ENCODE data around the gene ABCG2. TPM values are rescaled to one million over a fixed set of nuclear protein-coding genes. Genes with fewer than 3 reads are reported as not detected.

ABCG2 gene
- total RNA-seq, 1 experiment from 2014 or later: not detected

DNA sequence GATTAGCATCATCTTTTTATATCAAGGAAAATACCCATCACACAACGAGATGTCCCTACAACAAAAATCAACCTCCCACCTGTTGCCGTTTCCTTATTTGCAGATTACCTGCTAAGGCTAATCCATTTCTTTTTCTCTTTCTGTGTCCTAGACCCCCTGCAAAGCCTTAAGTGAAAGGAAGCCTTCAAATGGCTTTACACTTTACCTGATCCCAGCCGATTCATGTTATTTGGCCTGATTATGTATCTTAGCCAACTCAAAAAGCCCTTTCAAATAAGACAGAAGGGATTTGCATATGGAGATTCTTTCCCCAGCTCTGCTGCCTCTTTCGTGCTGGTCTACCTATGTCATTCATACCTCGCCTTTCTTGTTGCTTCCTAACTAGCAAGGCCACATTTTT lies 14.4 kb downstream of the ABCG2 start:
- no peak overlapping the region for H3K27ac ChIP-seq (ENCODE audit: low read depth, low read length, poor library complexity, severe bottlenecking)
- intact Hi-C loops (cut with micrococcal nuclease; ENCODE audit: unreplicated experiment): no loop called here
- CTCF ChIA-PET: no interaction called here
- DNase-seq (ENCODE audit: low spot score): no peak
- BruUV-seq (replicated peaks): no TSS peak
- H3K4me1 ChIP-seq (ENCODE audit: insufficient read depth, low read length, poor library complexity, severe bottlenecking): no peaks in the 10 kb centered on the region
- no peaks in the 10 kb centered on the region for H3K9me3 ChIP-seq (ENCODE audit: low read depth, low read length, poor library complexity, severe bottlenecking)
- H3K27me3 ChIP-seq (replicated peaks; ENCODE audit: insufficient read depth, low read depth, low read length, poor library complexity): no peaks in the 10 kb centered on the region
- POLR2A ChIA-PET (ENCODE audit: low non-redundant PET): no interaction called here
- no peak overlapping the region for H3K4me3 ChIP-seq (ENCODE audit: low read depth, low read length, poor library complexity, severe bottlenecking)
- TF ChIP-seq EZH2 (IDR thresholded peaks at IDR 0.05; ENCODE audit: borderline replicate concordance, low read depth, low read length, poor library complexity, severe bottlenecking): no peak
- TF ChIP-seq, protein P1, sequence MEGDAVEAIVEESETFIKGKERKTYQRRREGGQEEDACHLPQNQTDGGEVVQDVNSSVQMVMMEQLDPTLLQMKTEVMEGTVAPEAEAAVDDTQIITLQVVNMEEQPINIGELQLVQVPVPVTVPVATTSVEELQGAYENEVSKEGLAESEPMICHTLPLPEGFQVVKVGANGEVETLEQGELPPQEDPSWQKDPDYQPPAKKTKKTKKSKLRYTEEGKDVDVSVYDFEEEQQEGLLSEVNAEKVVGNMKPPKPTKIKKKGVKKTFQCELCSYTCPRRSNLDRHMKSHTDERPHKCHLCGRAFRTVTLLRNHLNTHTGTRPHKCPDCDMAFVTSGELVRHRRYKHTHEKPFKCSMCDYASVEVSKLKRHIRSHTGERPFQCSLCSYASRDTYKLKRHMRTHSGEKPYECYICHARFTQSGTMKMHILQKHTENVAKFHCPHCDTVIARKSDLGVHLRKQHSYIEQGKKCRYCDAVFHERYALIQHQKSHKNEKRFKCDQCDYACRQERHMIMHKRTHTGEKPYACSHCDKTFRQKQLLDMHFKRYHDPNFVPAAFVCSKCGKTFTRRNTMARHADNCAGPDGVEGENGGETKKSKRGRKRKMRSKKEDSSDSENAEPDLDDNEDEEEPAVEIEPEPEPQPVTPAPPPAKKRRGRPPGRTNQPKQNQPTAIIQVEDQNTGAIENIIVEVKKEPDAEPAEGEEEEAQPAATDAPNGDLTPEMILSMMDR (conservative IDR thresholded peaks at IDR 0.05; ENCODE audit: low read depth, low read length): no peak
- H3K36me3 ChIP-seq (ENCODE audit: insufficient read depth, low read length, poor library complexity, severe bottlenecking): no peaks in the 10 kb centered on the region

GRCh38 chr4:88143504-88143903 lies 14.9 kb downstream of the ABCG2 start:
- H3K27me3 ChIP-seq (replicated peaks; ENCODE audit: insufficient read depth, low read depth, low read length, poor library complexity): no peaks in the 10 kb centered on the region
- no peaks in the 10 kb centered on the region for H3K4me1 ChIP-seq (ENCODE audit: insufficient read depth, low read length, poor library complexity, severe bottlenecking)
- BruUV-seq (replicated peaks): no TSS peak
- H3K9me3 ChIP-seq (ENCODE audit: low read depth, low read length, poor library complexity, severe bottlenecking): no peaks in the 10 kb centered on the region
- no peaks in the 10 kb centered on the region for H3K36me3 ChIP-seq (ENCODE audit: insufficient read depth, low read length, poor library complexity, severe bottlenecking)
- no peak for DNase-seq (ENCODE audit: low spot score)
- no peak overlapping the region for H3K27ac ChIP-seq (ENCODE audit: low read depth, low read length, poor library complexity, severe bottlenecking)
- H3K4me3 ChIP-seq (ENCODE audit: low read depth, low read length, poor library complexity, severe bottlenecking): no peak overlapping the region
- intact Hi-C loops (cut with micrococcal nuclease; ENCODE audit: unreplicated experiment): no loop called here
- ChIA-PET POLR2A (ENCODE audit: low non-redundant PET) (no interaction called here), CTCF (no interaction called here)
- TF ChIP-seq, protein P1 (conservative IDR thresholded peaks at IDR 0.05; ENCODE audit: low read depth, low read length): no peak
- no peak for TF ChIP-seq EZH2 (IDR thresholded peaks at IDR 0.05; ENCODE audit: borderline replicate concordance, low read depth, low read length, poor library complexity, severe bottlenecking)

DNA sequence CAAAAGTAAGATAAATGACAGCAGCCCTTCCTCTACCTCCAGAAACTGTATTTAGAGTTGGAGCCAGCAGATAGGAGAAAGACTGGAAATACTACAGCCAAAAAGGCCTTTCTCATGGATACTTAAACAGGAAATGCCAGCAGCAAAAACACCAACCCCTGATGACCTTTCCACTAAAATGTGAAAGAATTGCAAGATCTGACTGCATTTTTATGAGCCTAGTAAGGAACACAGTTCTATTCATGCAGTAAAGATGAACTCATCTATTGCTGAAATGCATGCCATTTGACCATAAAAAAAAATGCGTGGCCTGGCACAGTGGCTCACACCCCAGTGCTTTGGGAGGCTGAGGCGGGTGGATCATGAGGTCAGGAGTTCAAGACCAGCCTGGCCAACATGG lies 19.9 kb downstream of the ABCG2 start:
- BruUV-seq (replicated peaks): no TSS peak
- Histone ChIP-seq H3K9me3 (ENCODE audit: low read depth, low read length, poor library complexity, severe bottlenecking) (no peaks in the 10 kb centered on the region), H3K4me1 (ENCODE audit: insufficient read depth, low read length, poor library complexity, severe bottlenecking) (no peaks in the 10 kb centered on the region), H3K27ac (ENCODE audit: low read depth, low read length, poor library complexity, severe bottlenecking) (no peak overlapping the region), H3K27me3 (replicated peaks; ENCODE audit: insufficient read depth, low read depth, low read length, poor library complexity) (no peaks in the 10 kb centered on the region), H3K4me3 (ENCODE audit: low read depth, low read length, poor library complexity, severe bottlenecking) (no peak overlapping the region), H3K36me3 (ENCODE audit: insufficient read depth, low read length, poor library complexity, severe bottlenecking) (no peaks in the 10 kb centered on the region)
- POLR2A ChIA-PET (ENCODE audit: low non-redundant PET): no interaction called here
- no peak for TF ChIP-seq EZH2 (IDR thresholded peaks at IDR 0.05; ENCODE audit: borderline replicate concordance, low read depth, low read length, poor library complexity, severe bottlenecking)
- TF ChIP-seq, protein P1 (conservative IDR thresholded peaks at IDR 0.05; ENCODE audit: low read depth, low read length): no peak
- DNase-seq (ENCODE audit: low spot score): no peak
- intact Hi-C loops (cut with micrococcal nuclease; ENCODE audit: unreplicated experiment): no loop called here
- CTCF ChIA-PET: no interaction called here
